Measurements from ENCODE around the gene GNAS-AS1.

Gene GNAS-AS1

DNA sequence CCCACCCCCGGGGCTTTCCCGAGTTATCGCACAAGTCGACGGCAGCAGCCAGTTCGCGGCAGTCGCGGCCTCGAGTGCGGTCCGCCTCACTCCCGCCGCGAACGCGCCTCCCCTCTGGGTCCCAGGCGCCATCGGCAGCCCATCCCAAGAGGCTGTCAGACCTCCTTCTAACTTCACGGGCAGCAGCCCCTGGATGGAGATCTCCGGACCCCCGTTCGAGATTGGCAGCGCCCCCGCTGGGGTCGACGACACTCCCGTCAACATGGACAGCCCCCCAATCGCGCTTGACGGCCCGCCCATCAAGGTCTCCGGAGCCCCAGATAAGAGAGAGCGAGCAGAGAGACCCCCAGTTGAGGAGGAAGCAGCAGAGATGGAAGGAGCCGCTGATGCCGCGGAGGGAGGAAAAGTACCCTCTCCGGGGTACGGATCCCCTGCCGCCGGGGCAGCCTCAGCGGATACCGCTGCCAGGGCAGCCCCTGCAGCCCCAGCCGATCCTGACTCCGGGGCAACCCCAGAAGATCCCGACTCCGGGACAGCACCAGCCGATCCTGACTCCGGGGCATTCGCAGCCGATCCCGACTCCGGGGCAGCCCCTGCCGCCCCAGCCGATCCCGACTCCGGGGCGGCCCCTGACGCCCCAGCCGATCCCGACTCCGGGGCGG, 3.4 kb upstream of the GNAS-AS1 start:
- in situ Hi-C loops (cut with MboI; ENCODE audit: low sequenced_read_pairs, unreplicated experiment): no loop called here
- DNase-seq (ENCODE audit: low spot score): no peak
- TF ChIP-seq, protein P1, sequence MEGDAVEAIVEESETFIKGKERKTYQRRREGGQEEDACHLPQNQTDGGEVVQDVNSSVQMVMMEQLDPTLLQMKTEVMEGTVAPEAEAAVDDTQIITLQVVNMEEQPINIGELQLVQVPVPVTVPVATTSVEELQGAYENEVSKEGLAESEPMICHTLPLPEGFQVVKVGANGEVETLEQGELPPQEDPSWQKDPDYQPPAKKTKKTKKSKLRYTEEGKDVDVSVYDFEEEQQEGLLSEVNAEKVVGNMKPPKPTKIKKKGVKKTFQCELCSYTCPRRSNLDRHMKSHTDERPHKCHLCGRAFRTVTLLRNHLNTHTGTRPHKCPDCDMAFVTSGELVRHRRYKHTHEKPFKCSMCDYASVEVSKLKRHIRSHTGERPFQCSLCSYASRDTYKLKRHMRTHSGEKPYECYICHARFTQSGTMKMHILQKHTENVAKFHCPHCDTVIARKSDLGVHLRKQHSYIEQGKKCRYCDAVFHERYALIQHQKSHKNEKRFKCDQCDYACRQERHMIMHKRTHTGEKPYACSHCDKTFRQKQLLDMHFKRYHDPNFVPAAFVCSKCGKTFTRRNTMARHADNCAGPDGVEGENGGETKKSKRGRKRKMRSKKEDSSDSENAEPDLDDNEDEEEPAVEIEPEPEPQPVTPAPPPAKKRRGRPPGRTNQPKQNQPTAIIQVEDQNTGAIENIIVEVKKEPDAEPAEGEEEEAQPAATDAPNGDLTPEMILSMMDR (IDR thresholded peaks at IDR 0.05; ENCODE audit: borderline replicate concordance, control extremely low read depth, extremely low read depth, insufficient read depth, missing control alignments): no peak

DNA sequence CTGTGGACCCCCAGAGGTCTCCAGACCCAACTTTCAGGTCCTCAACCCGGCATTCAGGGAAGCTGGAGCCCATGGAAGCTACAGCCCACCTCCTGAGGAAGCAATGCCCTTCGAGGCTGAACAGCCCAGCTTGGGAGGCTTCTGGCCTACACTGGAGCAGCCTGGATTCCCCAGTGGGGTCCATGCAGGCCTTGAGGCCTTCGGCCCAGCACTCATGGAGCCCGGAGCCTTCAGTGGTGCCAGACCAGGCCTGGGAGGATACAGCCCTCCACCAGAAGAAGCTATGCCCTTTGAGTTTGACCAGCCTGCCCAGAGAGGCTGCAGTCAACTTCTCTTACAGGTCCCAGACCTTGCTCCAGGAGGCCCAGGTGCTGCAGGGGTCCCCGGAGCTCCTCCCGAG, 2.8 kb upstream of the GNAS-AS1 start:
- TF ChIP-seq, protein P1 (IDR thresholded peaks at IDR 0.05; ENCODE audit: borderline replicate concordance, control extremely low read depth, extremely low read depth, insufficient read depth, missing control alignments): no peak
- in situ Hi-C loops (cut with MboI; ENCODE audit: low sequenced_read_pairs, unreplicated experiment): no loop called here
- no peak for DNase-seq (ENCODE audit: low spot score)

DNA sequence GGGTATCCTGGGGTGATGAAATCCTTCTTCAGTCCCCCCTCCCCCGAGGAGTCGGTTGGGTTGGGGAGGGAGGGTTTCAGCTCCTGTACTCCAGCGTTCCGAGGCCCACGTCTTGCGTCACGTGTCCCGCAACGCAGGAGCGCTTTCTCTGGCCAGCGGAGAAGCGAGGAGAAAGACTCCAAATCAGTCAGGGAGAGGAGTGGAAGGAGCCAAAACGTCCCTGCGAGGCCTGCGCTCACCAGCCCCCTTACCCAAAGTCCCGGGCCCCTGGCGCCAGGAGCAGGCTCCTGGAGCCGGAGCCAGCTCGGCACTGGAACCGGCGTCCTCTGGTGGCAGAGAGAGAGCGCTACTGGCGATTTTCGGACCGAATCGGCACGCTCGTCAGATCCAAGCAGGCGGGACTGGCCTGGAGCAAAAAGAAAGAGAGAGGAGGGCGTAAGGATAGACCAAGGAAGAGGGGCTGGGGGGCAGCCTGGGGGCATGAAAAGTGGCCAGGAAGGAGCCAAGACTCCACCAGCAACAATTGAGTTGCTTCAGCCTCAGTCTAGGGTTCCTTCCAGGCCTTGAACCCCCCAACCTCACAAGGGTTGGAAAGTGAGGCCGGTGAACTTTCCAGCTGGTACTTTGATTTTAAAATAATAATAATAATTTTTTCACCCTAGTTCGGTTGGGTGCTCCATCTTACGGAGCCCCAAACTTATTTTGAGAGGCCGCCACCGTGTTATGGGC, 2.0 kb upstream of the GNAS-AS1 start, which contains the start of gene GNAS:
Gene GNAS (plus strand): TSS at position 174 of the 729 bp plus-strand sequence.
- in situ Hi-C loops (cut with MboI; ENCODE audit: low sequenced_read_pairs, unreplicated experiment): no loop called here
- DNase-seq (ENCODE audit: low spot score): peak; percentile 69
- TF ChIP-seq, protein P1 (IDR thresholded peaks at IDR 0.05; ENCODE audit: borderline replicate concordance, control extremely low read depth, extremely low read depth, insufficient read depth, missing control alignments): peak; percentile 57

DNA sequence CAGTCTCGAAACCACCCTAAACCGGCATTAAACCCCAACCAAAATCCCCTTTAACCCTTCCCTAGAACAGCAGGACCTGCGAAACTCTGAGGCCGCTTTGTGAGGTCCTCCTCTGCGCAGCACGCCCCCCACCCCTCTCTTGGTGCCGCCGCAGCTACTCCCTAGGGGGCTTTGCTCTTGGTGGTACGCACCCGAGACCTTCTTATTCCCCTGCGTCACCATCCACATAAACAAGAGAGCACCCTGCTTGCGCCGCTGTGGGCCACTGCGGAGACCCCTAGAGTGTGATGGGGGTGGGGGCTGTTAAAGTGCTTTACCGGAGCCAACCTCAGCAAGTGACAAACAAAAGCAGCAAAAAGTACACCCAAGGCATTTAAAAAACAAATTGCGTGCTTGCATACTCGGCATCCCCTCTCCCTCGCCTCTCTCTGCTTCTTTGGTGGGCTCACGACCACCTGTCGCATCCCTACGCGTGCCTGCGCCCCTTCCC, 1.3 kb upstream of the GNAS-AS1 start:
- TF ChIP-seq, protein P1 (IDR thresholded peaks at IDR 0.05; ENCODE audit: borderline replicate concordance, control extremely low read depth, extremely low read depth, insufficient read depth, missing control alignments): no peak
- in situ Hi-C loops (cut with MboI; ENCODE audit: low sequenced_read_pairs, unreplicated experiment): no loop called here
- DNase-seq (ENCODE audit: low spot score): no peak

DNA sequence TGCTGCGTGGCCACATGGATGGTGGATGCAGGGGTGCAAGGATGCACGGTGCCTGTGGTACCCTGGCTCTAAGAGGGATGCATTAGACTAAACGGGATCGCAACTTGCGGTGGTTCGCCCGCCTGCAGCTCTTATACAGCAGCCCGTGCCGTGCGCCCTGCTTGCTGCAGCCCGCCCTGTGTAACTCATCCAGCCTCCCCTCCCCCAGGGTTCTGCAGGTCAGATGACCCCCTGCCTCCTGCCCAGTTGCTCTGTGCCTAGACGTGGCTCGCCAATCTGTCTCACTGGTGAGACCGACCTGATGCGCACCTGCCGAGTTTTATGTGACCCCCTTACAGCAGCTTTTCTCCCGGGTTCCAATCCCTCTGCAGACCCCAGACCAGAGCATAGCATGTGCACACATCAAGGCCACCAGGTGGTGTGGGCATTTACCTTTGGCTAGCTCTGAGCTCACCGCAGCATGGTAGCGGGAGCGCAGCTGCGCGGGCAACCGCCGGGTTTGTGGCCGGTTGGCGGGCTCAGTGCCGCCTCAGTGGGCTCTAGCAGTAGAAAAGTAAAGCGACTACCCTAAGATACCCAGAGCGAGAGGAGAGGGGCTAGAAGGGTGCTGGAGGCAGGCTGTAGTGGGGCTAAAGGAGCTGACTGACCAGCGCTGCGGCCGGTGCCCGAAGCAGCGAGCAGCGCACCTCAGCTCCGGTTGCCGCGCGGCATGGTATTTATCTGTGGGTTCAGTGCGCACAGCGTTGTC, 693 bp upstream of the GNAS-AS1 start:
- in situ Hi-C loops (cut with MboI; ENCODE audit: low sequenced_read_pairs, unreplicated experiment): no loop called here
- TF ChIP-seq, protein P1 (IDR thresholded peaks at IDR 0.05; ENCODE audit: borderline replicate concordance, control extremely low read depth, extremely low read depth, insufficient read depth, missing control alignments): no peak
- DNase-seq (ENCODE audit: low spot score): peak; percentile 35

DNA sequence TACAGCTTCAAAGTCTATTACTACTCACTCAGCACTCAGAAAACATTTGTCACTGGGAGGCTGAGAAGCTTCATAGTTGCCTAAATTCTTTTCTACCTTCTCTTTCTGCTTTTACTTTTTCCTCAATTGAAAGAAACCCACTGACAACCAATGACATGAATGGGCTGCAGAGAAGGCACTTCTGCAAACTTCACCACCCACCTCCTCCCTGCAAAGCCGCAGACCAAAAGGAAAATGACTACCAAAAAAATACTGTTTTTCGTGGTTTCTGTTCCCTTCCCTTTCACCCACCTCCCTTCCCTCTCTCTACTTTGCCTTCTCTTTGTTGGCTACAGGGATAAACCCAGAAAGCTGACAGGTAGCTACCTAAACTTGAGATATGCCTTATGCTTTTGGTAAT, 3.2 kb downstream of the GNAS-AS1 start:
- DNase-seq (ENCODE audit: low spot score): no peak
- TF ChIP-seq, protein P1 (IDR thresholded peaks at IDR 0.05; ENCODE audit: borderline replicate concordance, control extremely low read depth, extremely low read depth, insufficient read depth, missing control alignments): no peak
- in situ Hi-C loops (cut with MboI; ENCODE audit: low sequenced_read_pairs, unreplicated experiment): loop anchor here (25.0 kb wide), 1 partner anchor 610 kb away; the partner anchor contains the start of gene ANKRD60
